GM13976 (cell line): ENCODE measurements around the gene DND1.

Experiments used
- DNase-seq: peaks from one replicate; pipeline ENCODE4 v3.0.0; 2012; ENCODE audit warnings: low spot score
- in situ Hi-C: fragments of 300-500 bp; cut with MboI; formaldehyde crosslinking; loops from one replicate; pipeline ENCODE4 v1.12.0; 2022; ENCODE audit warnings: low sequenced_read_pairs, mixed read lengths, inconsistent platforms; ENCODE audit not compliant: unreplicated experiment
- TF ChIP-seq, protein P1 (sequence below): IDR thresholded peaks from 2 replicates; pipeline ENCODE4 v1.5.1; 2012; ENCODE audit warnings: borderline replicate concordance, mild to moderate bottlenecking; ENCODE audit not compliant: insufficient read depth; ENCODE audit errors: extremely low read depth, missing control alignments, control extremely low read depth

DND1 gene

DNA sequence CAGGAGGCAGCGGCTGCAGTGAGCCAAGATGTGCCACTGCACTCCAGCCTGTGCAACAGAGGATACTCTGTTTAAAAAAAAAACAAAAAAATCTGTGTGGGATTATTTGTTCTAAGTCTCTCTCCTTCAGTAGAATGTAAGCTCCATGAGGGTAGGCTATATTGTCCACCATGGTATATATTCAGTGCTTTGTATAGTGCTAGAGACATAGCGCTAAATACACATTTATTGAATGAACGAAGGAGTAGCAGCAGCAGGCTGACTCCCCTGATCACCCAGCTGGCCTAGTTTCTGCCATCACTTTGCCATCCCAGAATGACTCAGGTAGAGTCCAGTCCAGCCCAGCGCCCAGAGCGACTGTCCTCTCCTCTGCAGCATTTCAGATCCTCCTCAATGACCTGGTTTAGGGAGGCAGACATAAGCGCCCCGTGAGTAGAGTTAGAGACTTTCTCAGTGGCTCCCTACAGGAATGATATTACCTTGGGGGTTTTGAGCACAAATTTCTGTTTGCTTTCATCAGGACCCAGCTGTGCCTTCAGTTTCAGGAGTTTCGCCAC, 17.1 kb upstream of the DND1 start:
- TF ChIP-seq, protein P1, sequence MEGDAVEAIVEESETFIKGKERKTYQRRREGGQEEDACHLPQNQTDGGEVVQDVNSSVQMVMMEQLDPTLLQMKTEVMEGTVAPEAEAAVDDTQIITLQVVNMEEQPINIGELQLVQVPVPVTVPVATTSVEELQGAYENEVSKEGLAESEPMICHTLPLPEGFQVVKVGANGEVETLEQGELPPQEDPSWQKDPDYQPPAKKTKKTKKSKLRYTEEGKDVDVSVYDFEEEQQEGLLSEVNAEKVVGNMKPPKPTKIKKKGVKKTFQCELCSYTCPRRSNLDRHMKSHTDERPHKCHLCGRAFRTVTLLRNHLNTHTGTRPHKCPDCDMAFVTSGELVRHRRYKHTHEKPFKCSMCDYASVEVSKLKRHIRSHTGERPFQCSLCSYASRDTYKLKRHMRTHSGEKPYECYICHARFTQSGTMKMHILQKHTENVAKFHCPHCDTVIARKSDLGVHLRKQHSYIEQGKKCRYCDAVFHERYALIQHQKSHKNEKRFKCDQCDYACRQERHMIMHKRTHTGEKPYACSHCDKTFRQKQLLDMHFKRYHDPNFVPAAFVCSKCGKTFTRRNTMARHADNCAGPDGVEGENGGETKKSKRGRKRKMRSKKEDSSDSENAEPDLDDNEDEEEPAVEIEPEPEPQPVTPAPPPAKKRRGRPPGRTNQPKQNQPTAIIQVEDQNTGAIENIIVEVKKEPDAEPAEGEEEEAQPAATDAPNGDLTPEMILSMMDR, result no peak
- in situ Hi-C loops, result no loop called here

DNA sequence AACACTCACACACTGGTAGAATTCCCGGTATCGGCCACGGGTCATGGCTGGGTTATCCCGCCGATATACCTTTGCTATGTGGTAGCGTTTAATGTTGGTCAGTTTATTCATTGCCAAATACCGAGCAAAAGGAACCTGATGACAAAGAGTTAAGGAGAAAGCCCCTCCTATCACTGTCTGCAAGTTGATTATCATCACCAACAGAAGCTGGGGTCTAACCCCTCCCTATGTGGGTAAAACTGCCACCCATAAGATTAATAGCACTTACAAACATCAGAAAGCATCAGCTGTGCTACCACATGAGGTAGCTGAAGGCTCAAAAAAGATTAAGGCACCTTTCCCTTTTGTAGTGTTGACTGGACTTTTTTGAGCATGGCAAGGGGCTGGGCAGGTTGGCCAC, 5.6 kb upstream of the DND1 start:
- TF ChIP-seq, protein P1, result no peak
- in situ Hi-C loops, result no loop called here
- DNase-seq, result no peak

More for the DNA sequence above, 17.1 kb upstream of the DND1 start:
- no peak for DNase-seq

DNA sequence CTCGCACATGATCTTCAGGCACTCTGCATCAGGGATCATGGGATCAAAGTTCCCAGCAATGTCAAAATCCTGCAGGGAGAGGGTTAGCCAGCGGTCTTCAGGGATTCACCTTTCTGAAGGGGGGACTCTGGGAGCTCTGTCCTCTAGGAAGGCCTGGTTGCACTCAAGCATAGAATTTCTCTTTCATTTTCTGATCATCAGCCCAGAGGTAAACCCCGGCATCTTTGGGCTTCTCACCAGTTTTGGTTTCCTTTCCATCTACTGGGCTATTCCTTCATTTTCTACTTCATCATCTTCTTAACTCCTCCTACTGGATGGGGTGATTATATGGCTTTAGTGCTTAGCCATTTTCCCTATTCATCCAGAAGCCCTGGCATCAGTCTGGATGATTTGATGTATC, 4.6 kb upstream of the DND1 start:
- no peak for DNase-seq
- in situ Hi-C loops, result no loop called here
- TF ChIP-seq, protein P1, result no peak

DNA sequence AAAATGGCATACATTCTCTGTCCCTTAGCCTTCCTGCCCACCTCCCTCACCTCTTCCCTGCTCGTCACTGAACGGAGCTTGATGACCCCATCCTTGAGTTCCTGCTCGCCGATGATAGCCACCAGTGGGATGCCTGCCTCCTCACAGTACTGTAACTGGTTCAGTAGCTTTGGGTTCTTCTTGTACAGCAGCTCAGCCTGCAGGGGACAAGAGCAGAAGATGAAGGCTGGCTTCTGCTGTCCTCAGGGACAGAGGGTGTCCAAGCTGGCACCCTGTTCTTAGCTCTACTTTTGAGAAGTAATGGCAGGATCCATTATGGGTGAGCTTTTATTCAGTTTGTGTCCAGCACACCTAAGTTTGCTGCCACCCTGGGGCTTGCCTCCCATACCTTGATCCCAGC, 1.3 kb upstream of the DND1 start:
- no peak for DNase-seq
- in situ Hi-C loops, result no loop called here
- TF ChIP-seq, protein P1, result no peak

DNA sequence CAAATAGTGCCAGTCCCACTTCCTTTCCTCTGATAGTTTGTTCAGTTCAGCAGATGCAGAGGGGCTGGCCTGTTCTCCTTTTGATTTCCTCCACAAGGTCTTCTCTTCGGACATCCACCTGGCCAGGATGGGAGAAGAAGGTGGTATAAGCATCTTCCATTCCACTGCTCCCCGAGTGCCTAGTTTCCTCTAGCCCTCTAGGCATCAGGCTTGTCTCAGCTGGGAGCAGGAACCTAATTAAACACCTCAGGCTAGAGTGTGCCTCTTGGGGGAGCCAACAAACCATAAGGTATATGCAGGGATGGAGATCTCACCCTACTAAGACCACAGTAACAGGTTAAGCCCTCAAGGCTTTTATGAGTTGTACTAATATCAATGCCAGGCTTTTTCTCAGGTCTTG, 835 bp upstream of the DND1 start:
- TF ChIP-seq, protein P1, result no peak
- no peak for DNase-seq
- in situ Hi-C loops, result no loop called here

DNA sequence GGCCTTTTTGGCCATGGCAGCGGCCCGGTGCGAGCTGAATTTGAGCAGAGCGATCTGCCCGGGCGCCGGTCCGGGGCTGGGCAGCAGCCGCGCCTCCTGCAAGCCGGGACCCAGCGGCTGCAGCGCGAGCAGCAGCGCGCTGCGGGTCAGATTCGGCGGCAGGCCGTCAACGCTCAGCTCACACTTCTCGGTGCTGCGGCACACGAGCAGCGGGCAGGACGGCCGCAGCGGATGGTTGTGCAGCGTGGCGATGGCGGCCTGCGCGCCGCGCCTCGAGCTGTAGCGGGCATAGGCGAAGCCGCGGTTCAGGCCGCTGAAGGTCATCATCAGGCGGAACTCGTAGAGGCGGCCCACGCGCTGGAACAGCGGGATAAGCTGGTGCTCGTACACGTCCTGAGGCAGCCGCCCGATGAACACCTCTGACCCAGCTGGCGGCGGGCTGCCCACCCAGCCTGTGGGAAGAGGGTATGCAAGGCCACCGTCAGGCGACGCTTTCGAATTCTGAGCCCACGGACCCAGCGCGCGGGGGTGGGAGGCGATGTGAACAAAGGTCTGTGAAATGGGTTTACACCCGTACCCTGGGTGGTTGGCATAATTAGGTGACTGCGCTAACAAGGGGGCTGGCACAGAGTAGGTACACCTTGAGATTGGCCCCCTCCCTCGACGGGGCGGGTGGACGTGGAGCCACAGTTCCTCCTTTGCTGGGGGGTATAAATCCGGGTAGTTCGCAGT, 755 bp downstream of the DND1 start:
- TF ChIP-seq, protein P1, result no peak
- no peak for DNase-seq
- in situ Hi-C loops, result no loop called here
